Myocyte (in vitro differentiated cells): Measurements from ENCODE around the gene SEC14L6. TPM values are rescaled to one million over a fixed set of nuclear protein-coding genes. Genes with fewer than 3 reads are reported as not detected.

Experiments used
- DNase-seq: peaks from one replicate; pipeline ENCODE4 v3.0.0-alpha.2; 2012; ENCODE audit warnings: low read depth
- total RNA-seq: library from RNA; depleted of rRNA; stranded (reverse); fragments of >200 nt; gene quantifications from 2 replicates; pipeline ENCODE4 v1.2.3, GENCODE V29; 2014

The SEC14L6 gene
- total RNA-seq, 1 donor from 2014 or later: not detected

- DNase-seq: no peak
Observed at GRCh38 chr22:30497466-30498150, 48.9 kb downstream of the SEC14L6 start.

GRCh38 chr22:30495041-30495784, 51.3 kb downstream of the SEC14L6 start:
- no peak for DNase-seq

GRCh38 chr22:30492144-30492543, 54.4 kb downstream of the SEC14L6 start:
- DNase-seq: no peak

- DNase-seq: no peak
Observed at GRCh38 chr22:30491381-30491780, 55.2 kb downstream of the SEC14L6 start.

GRCh38 chr22:30490399-30490798, 56.1 kb downstream of the SEC14L6 start:
- DNase-seq: no peak

GRCh38 chr22:30488121-30488520, 58.4 kb downstream of the SEC14L6 start:
- DNase-seq: no peak

GRCh38 chr22:30486661-30487115, 59.9 kb downstream of the SEC14L6 start:
- no peak for DNase-seq

GRCh38 chr22:30486118-30486517, 60.4 kb downstream of the SEC14L6 start:
- no peak for DNase-seq

GRCh38 chr22:30485362-30485988, 61.1 kb downstream of the SEC14L6 start:
- DNase-seq: peak; percentile 57

- DNase-seq: no peak
Observed at GRCh38 chr22:30483169-30483568, 63.4 kb downstream of the SEC14L6 start.

GRCh38 chr22:30481711-30482110, 64.8 kb downstream of the SEC14L6 start:
- no peak for DNase-seq

GRCh38 chr22:30479981-30480380, 66.6 kb downstream of the SEC14L6 start:
- DNase-seq: no peak

- no peak for DNase-seq
Observed at GRCh38 chr22:30474683-30475424, 71.7 kb downstream of the SEC14L6 start.

- no peak for DNase-seq
Observed at GRCh38 chr22:30474121-30474520, 72.4 kb downstream of the SEC14L6 start.

- no peak for DNase-seq
Observed at GRCh38 chr22:30472994-30473720, 73.4 kb downstream of the SEC14L6 start.

Other genes with a start within 250 kb of the SEC14L6 start
- 18.1 and 19.8 TPM in 2 replicates for gene TBC1D10A, start 219.8 kb downstream of the SEC14L6 start, total RNA-seq
- 39.8 and 50.2 TPM in 2 replicates for gene SF3A1, start 189.8 kb downstream of the SEC14L6 start, total RNA-seq
- gene CCDC157, start 189.7 kb downstream of the SEC14L6 start, total RNA-seq: 2.6 and 3.4 TPM in 2 replicates
- 20.1 and 28.3 TPM in 2 replicates for gene RNF215, start 159.3 kb downstream of the SEC14L6 start, total RNA-seq
- gene SEC14L2, start 149.7 kb downstream of the SEC14L6 start, total RNA-seq: 3.4 and 12.2 TPM in 2 replicates
- 10.6 and 16.3 TPM in 2 replicates for gene MTFP1, start 121.0 kb downstream of the SEC14L6 start, total RNA-seq
- not detected in 2 replicates for gene SEC14L3, start 74.7 kb downstream of the SEC14L6 start, total RNA-seq
- 0.10 TPM in 1 of 2 replicates, not detected in the other for gene SEC14L4, start 41.0 kb downstream of the SEC14L6 start, total RNA-seq
- not detected in 2 replicates for gene GAL3ST1, start 27.9 kb upstream of the SEC14L6 start, total RNA-seq
- gene PES1, start 45.2 kb upstream of the SEC14L6 start, total RNA-seq: 56.1 and 69.8 TPM in 2 replicates
- gene TCN2, start 60.4 kb upstream of the SEC14L6 start, total RNA-seq: 11.7 and 16.7 TPM in 2 replicates
- 12.2 and 16.9 TPM in 2 replicates for gene SLC35E4, start 89.0 kb upstream of the SEC14L6 start, total RNA-seq
- gene DUSP18, start 121.1 kb upstream of the SEC14L6 start, total RNA-seq: 4.4 and 4.7 TPM in 2 replicates
- gene OSBP2, start 148.1 kb upstream of the SEC14L6 start, total RNA-seq: 19.3 and 29.7 TPM in 2 replicates